22Rv1 (cell line): Measurements from ENCODE around the gene ATP10A.

Source experiments
- ZFX ChIP-seq: fragments of 450-650 bp; IDR thresholded peaks from 2 replicates; pipeline ENCODE4 v1.6.1; 2017; ENCODE audit warnings: antibody characterized with exemption, borderline replicate concordance
- TF ChIP-seq, protein P1 (sequence below): fragments of 450-650 bp; IDR thresholded peaks from 2 replicates; pipeline ENCODE4 v1.5.1; 2017; ENCODE audit warnings: mild to moderate bottlenecking

GRCh38 chr15:25810631-25811091 is 52.5 kb downstream of the ATP10A start:
- TF ChIP-seq, protein P1, sequence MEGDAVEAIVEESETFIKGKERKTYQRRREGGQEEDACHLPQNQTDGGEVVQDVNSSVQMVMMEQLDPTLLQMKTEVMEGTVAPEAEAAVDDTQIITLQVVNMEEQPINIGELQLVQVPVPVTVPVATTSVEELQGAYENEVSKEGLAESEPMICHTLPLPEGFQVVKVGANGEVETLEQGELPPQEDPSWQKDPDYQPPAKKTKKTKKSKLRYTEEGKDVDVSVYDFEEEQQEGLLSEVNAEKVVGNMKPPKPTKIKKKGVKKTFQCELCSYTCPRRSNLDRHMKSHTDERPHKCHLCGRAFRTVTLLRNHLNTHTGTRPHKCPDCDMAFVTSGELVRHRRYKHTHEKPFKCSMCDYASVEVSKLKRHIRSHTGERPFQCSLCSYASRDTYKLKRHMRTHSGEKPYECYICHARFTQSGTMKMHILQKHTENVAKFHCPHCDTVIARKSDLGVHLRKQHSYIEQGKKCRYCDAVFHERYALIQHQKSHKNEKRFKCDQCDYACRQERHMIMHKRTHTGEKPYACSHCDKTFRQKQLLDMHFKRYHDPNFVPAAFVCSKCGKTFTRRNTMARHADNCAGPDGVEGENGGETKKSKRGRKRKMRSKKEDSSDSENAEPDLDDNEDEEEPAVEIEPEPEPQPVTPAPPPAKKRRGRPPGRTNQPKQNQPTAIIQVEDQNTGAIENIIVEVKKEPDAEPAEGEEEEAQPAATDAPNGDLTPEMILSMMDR = no peak
- no peak for TF ChIP-seq ZFX
